Ishikawa (cell line): Measurements from ENCODE around the gene CHCHD1.

Source experiments
- CEBPB ChIP-seq: IDR thresholded peaks from 2 replicates; pipeline ENCODE4 v1.6.1; 2012
- CREB1 ChIP-seq: IDR thresholded peaks from 2 replicates; pipeline ENCODE4 v1.6.1; 2012; ENCODE audit warnings: low read depth
- EGR1 ChIP-seq: IDR thresholded peaks from 2 replicates; pipeline ENCODE4 v1.6.1; 2012
- EP300 ChIP-seq: IDR thresholded peaks from 2 replicates; pipeline ENCODE4 v1.6.1; 2012; ENCODE audit warnings: borderline replicate concordance
- FOXM1 ChIP-seq: IDR thresholded peaks from 2 replicates; pipeline ENCODE4 v1.6.1; 2012; ENCODE audit warnings: low read depth, borderline replicate concordance
- NFIC ChIP-seq: IDR thresholded peaks from 2 replicates; pipeline ENCODE4 v1.6.1; 2012
- RAD21 ChIP-seq: IDR thresholded peaks from 2 replicates; pipeline ENCODE4 v1.6.1; 2012; ENCODE audit warnings: low read depth
- TAF1 ChIP-seq: IDR thresholded peaks from 2 replicates; pipeline ENCODE4 v1.6.1; 2012; ENCODE audit warnings: low read depth, mild to moderate bottlenecking
- TCF12 ChIP-seq: IDR thresholded peaks from 2 replicates; pipeline ENCODE4 v1.6.1; 2012; ENCODE audit warnings: low read depth
- TEAD4 ChIP-seq: IDR thresholded peaks from 2 replicates; pipeline ENCODE4 v1.6.1; 2012
- YY1 ChIP-seq: IDR thresholded peaks from 2 replicates; pipeline ENCODE4 v1.6.1; 2012; ENCODE audit warnings: low read depth
- ZBTB7A ChIP-seq: IDR thresholded peaks from 2 replicates; pipeline ENCODE4 v1.6.1; 2012; ENCODE audit warnings: low read depth
- TF ChIP-seq, protein P1 (sequence below): IDR thresholded peaks from 2 replicates; pipeline ENCODE4 v1.6.1; 2012
- TF ChIP-seq, protein P2 (sequence below): IDR thresholded peaks from 2 replicates; pipeline ENCODE4 v1.6.1; 2012; ENCODE audit warnings: low read depth, mild to moderate bottlenecking
- TF ChIP-seq, protein P3 (sequence below): IDR thresholded peaks from 2 replicates; pipeline ENCODE4 v1.6.1; 2012

CHCHD1 gene

DNA sequence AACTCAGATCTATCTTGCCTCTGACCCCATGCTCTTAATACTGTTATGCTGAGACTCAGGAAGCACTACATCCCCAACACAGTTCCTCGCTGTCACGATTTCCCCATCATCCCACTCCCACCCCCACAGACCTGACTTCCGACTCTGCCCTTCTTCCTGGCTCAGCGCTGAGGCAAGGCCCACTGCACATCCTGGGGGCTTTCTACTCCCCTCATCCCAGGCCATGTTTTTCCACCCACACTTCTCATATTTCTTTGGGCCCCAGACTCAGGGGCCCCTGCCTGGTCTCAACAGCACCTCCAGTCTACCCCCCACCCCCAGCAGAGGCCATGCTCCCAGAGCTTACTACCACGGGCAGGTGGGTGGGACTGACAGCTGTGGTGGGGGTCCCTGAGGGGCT, 37.2 kb downstream of the CHCHD1 start:
- TF ChIP-seq EGR1 (no peak), TCF12 (no peak), FOXM1 (no peak), ZBTB7A (no peak), RAD21 (no peak), YY1 (no peak), TAF1 (no peak), TEAD4 (no peak)
- TF ChIP-seq, protein P1, sequence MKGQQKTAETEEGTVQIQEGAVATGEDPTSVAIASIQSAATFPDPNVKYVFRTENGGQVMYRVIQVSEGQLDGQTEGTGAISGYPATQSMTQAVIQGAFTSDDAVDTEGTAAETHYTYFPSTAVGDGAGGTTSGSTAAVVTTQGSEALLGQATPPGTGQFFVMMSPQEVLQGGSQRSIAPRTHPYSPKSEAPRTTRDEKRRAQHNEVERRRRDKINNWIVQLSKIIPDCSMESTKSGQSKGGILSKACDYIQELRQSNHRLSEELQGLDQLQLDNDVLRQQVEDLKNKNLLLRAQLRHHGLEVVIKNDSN = no peak

DNA sequence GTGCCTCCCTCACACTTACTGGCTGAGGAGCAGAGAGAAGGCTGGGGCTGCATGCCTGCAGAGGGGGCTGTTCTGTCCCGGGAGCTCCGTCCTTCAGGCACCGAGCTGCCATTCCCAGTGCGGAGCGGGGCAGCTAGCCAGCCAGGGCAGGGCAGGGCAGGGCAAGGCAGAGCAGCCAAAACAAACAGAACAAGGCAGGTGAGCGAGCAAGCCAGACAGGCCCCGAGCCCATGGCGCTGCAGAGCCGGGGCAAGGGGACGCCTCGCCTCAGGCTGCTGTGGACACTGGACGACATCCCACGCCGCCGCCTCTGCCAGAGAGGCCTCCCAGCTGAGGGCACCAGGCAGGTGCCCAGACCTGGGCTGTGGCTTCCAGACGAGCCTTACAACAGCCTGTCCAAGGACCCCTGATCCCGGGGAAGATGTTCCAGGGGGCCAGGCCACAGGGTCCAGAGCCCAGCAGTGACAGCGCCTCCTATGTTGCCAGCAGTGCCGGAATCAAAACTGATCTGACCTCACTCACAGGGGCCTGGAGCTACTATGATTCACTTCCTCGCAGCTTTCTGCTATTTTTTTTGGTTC, 37.8 kb downstream of the CHCHD1 start:
- TF ChIP-seq TAF1 (no peak), TEAD4 (no peak), ZBTB7A (no peak), NFIC (no peak)

DNA sequence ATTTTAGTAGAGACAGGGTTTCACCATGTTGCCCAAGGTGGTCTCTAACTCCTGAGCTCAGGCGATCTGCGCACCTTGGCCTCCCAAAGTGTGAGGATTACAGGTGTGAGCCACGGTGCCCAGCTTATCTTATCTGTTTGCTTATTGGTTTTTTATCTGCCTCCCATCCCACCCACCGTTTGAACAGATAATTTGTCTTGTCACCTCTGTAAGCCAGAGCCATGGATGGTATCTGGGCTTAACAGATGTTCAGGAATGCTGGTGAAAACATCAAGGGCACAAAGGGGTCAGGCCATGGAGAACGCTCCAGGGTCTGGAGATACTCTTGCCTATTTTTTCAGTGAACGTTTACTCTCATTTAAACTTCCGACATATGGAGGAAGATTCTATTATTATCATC, 41.5 kb downstream of the CHCHD1 start:
- TF ChIP-seq ZBTB7A = no peak
- TF ChIP-seq NFIC = no peak

DNA sequence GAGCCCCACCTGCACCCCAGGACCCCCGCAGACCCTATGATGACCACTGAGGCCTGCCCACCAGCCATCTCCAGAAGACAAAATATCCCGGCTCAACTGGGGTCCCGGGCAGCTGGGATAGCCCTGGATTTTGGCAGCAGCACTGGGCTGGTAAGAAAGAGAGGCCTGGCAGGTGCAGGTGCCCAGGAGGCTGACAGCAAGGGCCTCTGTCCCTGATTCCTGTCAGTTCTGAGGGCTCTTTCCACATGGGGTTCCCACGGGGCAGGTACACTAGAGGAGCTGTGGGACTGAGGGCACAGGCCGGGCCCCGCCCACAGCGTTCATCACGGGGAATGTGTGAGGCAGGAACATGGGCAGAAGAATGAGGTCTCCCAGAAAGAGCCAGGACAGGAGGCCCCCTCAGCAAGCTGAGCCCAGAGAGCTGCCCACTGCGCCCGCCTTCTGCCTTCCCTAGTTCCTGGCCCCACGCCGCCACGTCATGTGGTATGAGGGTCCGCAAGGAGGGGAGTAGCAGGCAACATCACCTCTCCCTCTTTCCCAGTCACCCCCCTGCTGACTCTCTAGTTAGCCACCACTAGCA, 42.4 kb downstream of the CHCHD1 start:
- TF ChIP-seq ZBTB7A (no peak), TEAD4 (no peak), CREB1 (no peak), CEBPB (no peak), NFIC (no peak), EGR1 (no peak), TCF12 (no peak), TAF1 (no peak), RAD21 (no peak), FOXM1 (no peak), EP300 (no peak), YY1 (no peak)
- TF ChIP-seq, protein P1 = no peak
- TF ChIP-seq, protein P2, sequence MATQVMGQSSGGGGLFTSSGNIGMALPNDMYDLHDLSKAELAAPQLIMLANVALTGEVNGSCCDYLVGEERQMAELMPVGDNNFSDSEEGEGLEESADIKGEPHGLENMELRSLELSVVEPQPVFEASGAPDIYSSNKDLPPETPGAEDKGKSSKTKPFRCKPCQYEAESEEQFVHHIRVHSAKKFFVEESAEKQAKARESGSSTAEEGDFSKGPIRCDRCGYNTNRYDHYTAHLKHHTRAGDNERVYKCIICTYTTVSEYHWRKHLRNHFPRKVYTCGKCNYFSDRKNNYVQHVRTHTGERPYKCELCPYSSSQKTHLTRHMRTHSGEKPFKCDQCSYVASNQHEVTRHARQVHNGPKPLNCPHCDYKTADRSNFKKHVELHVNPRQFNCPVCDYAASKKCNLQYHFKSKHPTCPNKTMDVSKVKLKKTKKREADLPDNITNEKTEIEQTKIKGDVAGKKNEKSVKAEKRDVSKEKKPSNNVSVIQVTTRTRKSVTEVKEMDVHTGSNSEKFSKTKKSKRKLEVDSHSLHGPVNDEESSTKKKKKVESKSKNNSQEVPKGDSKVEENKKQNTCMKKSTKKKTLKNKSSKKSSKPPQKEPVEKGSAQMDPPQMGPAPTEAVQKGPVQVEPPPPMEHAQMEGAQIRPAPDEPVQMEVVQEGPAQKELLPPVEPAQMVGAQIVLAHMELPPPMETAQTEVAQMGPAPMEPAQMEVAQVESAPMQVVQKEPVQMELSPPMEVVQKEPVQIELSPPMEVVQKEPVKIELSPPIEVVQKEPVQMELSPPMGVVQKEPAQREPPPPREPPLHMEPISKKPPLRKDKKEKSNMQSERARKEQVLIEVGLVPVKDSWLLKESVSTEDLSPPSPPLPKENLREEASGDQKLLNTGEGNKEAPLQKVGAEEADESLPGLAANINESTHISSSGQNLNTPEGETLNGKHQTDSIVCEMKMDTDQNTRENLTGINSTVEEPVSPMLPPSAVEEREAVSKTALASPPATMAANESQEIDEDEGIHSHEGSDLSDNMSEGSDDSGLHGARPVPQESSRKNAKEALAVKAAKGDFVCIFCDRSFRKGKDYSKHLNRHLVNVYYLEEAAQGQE = no peak
- TF ChIP-seq, protein P3, sequence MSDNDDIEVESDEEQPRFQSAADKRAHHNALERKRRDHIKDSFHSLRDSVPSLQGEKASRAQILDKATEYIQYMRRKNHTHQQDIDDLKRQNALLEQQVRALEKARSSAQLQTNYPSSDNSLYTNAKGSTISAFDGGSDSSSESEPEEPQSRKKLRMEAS = no peak

DNA sequence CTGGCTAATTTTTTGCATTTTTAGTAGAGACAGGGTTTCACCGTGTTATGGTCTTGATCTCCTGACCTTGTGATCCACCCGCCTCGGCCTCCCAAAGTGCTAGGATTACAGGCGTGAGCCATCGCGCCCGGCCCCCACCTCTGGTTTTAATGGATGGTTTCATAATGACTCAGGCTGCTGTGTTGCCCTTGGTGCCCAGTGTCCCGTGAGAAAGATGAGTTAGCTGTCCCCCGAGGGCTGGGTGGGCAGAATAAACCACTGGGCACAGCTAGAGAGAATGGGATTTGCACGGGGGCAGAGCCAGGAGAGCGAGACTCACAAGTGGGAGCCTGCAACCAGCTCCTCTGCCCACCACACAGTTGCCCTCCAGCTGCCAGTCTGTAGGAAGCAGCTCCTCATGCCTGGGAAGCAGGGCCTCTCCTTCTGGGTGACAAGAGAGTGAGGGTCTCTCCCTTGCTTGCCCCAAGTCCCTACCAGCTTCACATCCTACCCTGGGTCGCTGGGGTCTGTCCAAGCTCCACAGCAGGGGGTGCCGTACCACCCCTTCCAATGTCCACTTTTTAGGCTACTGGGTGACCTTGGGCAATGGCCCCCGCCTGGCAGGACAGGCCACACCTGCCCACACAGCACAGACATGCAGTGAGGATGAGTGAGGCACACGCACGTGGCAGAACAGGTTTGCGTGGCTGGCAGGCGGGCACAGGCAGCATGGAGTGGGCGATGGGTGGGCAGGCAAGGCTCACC, 45.7 kb downstream of the CHCHD1 start:
- TF ChIP-seq, protein P1 = no peak
- no peak for TF ChIP-seq FOXM1
- no peak for TF ChIP-seq YY1

DNA sequence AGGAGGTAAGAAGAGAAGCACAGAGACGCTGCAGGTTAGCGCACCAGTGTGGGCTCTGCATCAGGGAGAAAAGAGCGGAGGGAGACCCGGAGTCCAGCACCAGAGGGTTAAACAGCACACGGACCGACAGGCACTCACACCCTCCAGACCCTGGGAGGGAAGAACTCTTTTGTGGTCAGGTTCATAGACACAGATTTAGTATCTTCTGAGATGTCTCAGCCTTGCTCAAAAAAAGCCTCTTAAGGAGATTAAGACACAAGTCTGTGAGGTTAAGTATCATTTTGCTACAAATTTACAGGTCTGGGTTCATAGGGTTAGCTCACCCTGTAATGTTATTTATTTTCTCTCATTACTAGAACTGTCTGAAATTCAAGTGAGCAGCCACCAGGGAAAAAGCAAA, 46.3 kb downstream of the CHCHD1 start:
- TF ChIP-seq EGR1 = no peak
- TF ChIP-seq ZBTB7A = no peak
- no peak for TF ChIP-seq YY1
- no peak for TF ChIP-seq TEAD4
- no peak for TF ChIP-seq CEBPB
- no peak for TF ChIP-seq NFIC
- TF ChIP-seq, protein P1 = no peak
- no peak for TF ChIP-seq TAF1
